HepG2 (cell line): ENCODE data around the gene STX10. TPM values are rescaled to one million over a fixed set of nuclear protein-coding genes. Genes with fewer than 3 reads are reported as not detected.

Source experiments
- AGO2 ChIP-seq: fragments of 200-400 bp; formaldehyde crosslinking; optimal IDR thresholded peaks from 2 replicates; pipeline ENCODE3; 2017; ENCODE audit warnings: mild to moderate bottlenecking, low read depth, low read length, moderate library complexity
- ATF7 ChIP-seq, 2 experiments: fragments of 450-650 bp in 1 of 2; sonication (generic) in 1 of 2; formaldehyde crosslinking in 1 of 2; IDR thresholded peaks; 2 replicates each; pipeline versions ENCODE4 v1.4.0 to v1.6.1; 2016 to 2020; ENCODE audit warnings: antibody characterized with exemption in 1 of 2, mild to moderate bottlenecking in 1 of 2, missing genetic modification reagents in 1 of 2
- CHD2 ChIP-seq: IDR thresholded peaks from 2 replicates; pipeline ENCODE4 v1.6.1; 2011; ENCODE audit warnings: low read depth, low read length, improper control_type of control experiment
- ISX ChIP-seq: sonication (generic); formaldehyde crosslinking; conservative IDR thresholded peaks from 2 replicates; pipeline ENCODE4 v1.5.0; 2020; ENCODE audit warnings: missing genetic modification reagents
- NBN ChIP-seq: fragments of 450-650 bp; conservative IDR thresholded peaks from 2 replicates; pipeline ENCODE4 v1.6.1; 2017
- POGK ChIP-seq: sonication (generic); formaldehyde crosslinking; conservative IDR thresholded peaks from 2 replicates; pipeline ENCODE4 v1.8.0; 2022; ENCODE audit warnings: mild to moderate bottlenecking, moderate library complexity, missing genetic modification reagents
- RCOR2 ChIP-seq: IDR thresholded peaks from 2 replicates; pipeline ENCODE4 v1.6.1; 2016; ENCODE audit warnings: missing biosample characterization, missing genetic modification reagents
- SALL2 ChIP-seq: sonication (generic); formaldehyde crosslinking; IDR thresholded peaks from 2 replicates; pipeline ENCODE4 v1.8.1; 2023; ENCODE audit warnings: mild to moderate bottlenecking, missing genetic modification reagents, inconsistent platforms
- SMYD3 ChIP-seq: sonication (generic); formaldehyde crosslinking; IDR thresholded peaks from 2 replicates; pipeline ENCODE4 v1.8.1; 2023; ENCODE audit warnings: mild to moderate bottlenecking, missing genetic modification reagents
- SNRNP70 ChIP-seq: fragments of 200-400 bp; formaldehyde crosslinking; IDR thresholded peaks from 2 replicates; pipeline ENCODE4 v1.6.1; 2017; ENCODE audit warnings: mild to moderate bottlenecking, low read depth, low read length, moderate library complexity
- TEAD3 ChIP-seq: optimal IDR thresholded peaks from 2 replicates; pipeline ENCODE3; 2016; ENCODE audit warnings: borderline replicate concordance
- THYN1 ChIP-seq: sonication (generic); formaldehyde crosslinking; IDR thresholded peaks from 2 replicates; pipeline ENCODE4 v1.8.1; 2023; ENCODE audit warnings: low read depth, mild to moderate bottlenecking, moderate library complexity, missing genetic modification reagents, borderline replicate concordance
- WIZ ChIP-seq: sonication (generic); formaldehyde crosslinking; IDR thresholded peaks from 2 replicates; pipeline ENCODE4 v1.5.1; 2020; ENCODE audit warnings: mild to moderate bottlenecking, missing genetic modification reagents
- YEATS4 ChIP-seq: sonication (generic); formaldehyde crosslinking; IDR thresholded peaks from 2 replicates; pipeline ENCODE4 v1.4.0; 2020; ENCODE audit warnings: missing genetic modification reagents, borderline replicate concordance
- ZMAT3 ChIP-seq: sonication (generic); formaldehyde crosslinking; conservative IDR thresholded peaks from 2 replicates; pipeline ENCODE4 v1.7.0; 2021; ENCODE audit warnings: missing genetic modification reagents
- ZNF124 ChIP-seq: sonication (generic); formaldehyde crosslinking; IDR thresholded peaks from 2 replicates; pipeline ENCODE4 v1.4.0; 2020; ENCODE audit warnings: missing genetic modification reagents
- ZNF260 ChIP-seq: sonication (generic); formaldehyde crosslinking; IDR thresholded peaks from 2 replicates; pipeline ENCODE4 v1.4.0; 2020; ENCODE audit warnings: missing genetic modification reagents, low read depth, mild to moderate bottlenecking, borderline replicate concordance
- ZNF496 ChIP-seq: sonication (generic); formaldehyde crosslinking; IDR thresholded peaks from 2 replicates; pipeline ENCODE4 v1.8.1; 2023; ENCODE audit warnings: mild to moderate bottlenecking, moderate library complexity, missing genetic modification reagents; ENCODE audit not compliant: insufficient replicate concordance
- ZNF589 ChIP-seq: sonication (generic); formaldehyde crosslinking; conservative IDR thresholded peaks from 2 replicates; pipeline ENCODE4 v1.8.0; 2022; ENCODE audit warnings: mild to moderate bottlenecking, moderate library complexity, missing genetic modification reagents
- ZNF607 ChIP-seq: sonication (generic); formaldehyde crosslinking; IDR thresholded peaks from 2 replicates; pipeline ENCODE4 v1.5.1; 2020; ENCODE audit warnings: missing genetic modification reagents, mild to moderate bottlenecking, borderline replicate concordance
- ZNF746 ChIP-seq: sonication (generic); formaldehyde crosslinking; IDR thresholded peaks from 2 replicates; pipeline ENCODE4 v1.8.0; 2022; ENCODE audit warnings: mild to moderate bottlenecking, missing genetic modification reagents
- ZSCAN29 ChIP-seq: sonication (generic); formaldehyde crosslinking; conservative IDR thresholded peaks from 2 replicates; pipeline ENCODE4 v1.4.0; 2020; ENCODE audit warnings: mild to moderate bottlenecking, missing genetic modification reagents
- polyA plus RNA-seq, 8 experiments: library from polyadenylated mRNA; depleted of rRNA in 3 of 8; stranded (reverse) in 7 of 8; unstranded in 1 of 8; fragments of >200 nt; fragmentation: Illumina TruSeq in 4 of 8; extraction: Trizol in 4 of 8; gene quantifications; 2 replicates each; pipeline versions ENCODE4 v1.2.1 to v1.2.3, GENCODE V29; 2011 to 2016; ENCODE audit warnings: low read depth in 4 of 8, missing spikeins in 1 of 8, mixed read lengths in 1 of 8; ENCODE audit not compliant: insufficient read depth in 1 of 8
- total RNA-seq, 5 experiments: library from RNA; depleted of rRNA; stranded (reverse); fragments of >200 nt; fragmentation: Illumina TruSeq; extraction: Trizol; gene quantifications; 2 replicates each; pipeline ENCODE4 v1.2.3, GENCODE V29; 2016; ENCODE audit warnings: low read depth in 1 of 5
- TF ChIP-seq, protein P1 (sequence below): sonication (generic); formaldehyde crosslinking; IDR thresholded peaks from 2 replicates; pipeline ENCODE4 v1.4.0; 2020; ENCODE audit warnings: low read depth, mild to moderate bottlenecking, missing genetic modification reagents
- TF ChIP-seq, protein P2 (sequence below): sonication (generic); formaldehyde crosslinking; IDR thresholded peaks from 2 replicates; pipeline ENCODE4 v1.5.1; 2020; ENCODE audit warnings: mild to moderate bottlenecking, missing genetic modification reagents

The STX10 gene
- total and polyA plus RNA-seq, 2 of the 13 experiments (the other 11 are each of a cell fraction or from before 2014, with no cell fraction given), result 47.9 to 66.4 TPM

- TF ChIP-seq, protein P1, sequence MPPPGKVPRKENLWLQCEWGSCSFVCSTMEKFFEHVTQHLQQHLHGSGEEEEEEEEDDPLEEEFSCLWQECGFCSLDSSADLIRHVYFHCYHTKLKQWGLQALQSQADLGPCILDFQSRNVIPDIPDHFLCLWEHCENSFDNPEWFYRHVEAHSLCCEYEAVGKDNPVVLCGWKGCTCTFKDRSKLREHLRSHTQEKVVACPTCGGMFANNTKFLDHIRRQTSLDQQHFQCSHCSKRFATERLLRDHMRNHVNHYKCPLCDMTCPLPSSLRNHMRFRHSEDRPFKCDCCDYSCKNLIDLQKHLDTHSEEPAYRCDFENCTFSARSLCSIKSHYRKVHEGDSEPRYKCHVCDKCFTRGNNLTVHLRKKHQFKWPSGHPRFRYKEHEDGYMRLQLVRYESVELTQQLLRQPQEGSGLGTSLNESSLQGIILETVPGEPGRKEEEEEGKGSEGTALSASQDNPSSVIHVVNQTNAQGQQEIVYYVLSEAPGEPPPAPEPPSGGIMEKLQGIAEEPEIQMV (CRISPR knock-in tag), result peak; percentile 54; the same call in 1 of the 2 replicates
- TF ChIP-seq SNRNP70, result no peak
- TF ChIP-seq AGO2, result peak; percentile 45
- peak; percentile 95 for TF ChIP-seq TEAD3 (CRISPR knock-in tag)
- TF ChIP-seq RCOR2 (CRISPR knock-in tag), result peak; percentile 55; the same call in 1 of the 2 replicates
- TF ChIP-seq ZNF589 (CRISPR knock-in tag), result 0 out of 2 replicates have a peak, but pooled peaks have one; percentile 34
- TF ChIP-seq SALL2 (CRISPR knock-in tag), result peak; percentile 51; the same call in 1 of the 2 replicates
- TF ChIP-seq ZNF746 (CRISPR knock-in tag), result peak; percentile 83; the same call in 1 of the 2 replicates
- peak; percentile 61; the same call in 1 of the 2 replicates for TF ChIP-seq YEATS4 (CRISPR knock-in tag)
- TF ChIP-seq ZNF260 (CRISPR knock-in tag), result no peak
- TF ChIP-seq POGK (CRISPR knock-in tag), result peak; percentile 26; the same call in 1 of the 2 replicates
- peak; percentile 82; the same call in 1 of the 2 replicates for TF ChIP-seq ZNF124 (CRISPR knock-in tag)
- TF ChIP-seq ZNF496, result no peak
- TF ChIP-seq WIZ (CRISPR knock-in tag), result no peak
- peak; percentile 97 for TF ChIP-seq ZSCAN29
- no peak for TF ChIP-seq NBN
- no peak for TF ChIP-seq ISX
- no peak for TF ChIP-seq CHD2
- TF ChIP-seq ATF7 (IDR thresholded peaks at IDR 0.05), result no peak
- TF ChIP-seq ATF7 (CRISPR knock-in tag; IDR thresholded peaks at IDR 0.05), result no peak
- TF ChIP-seq THYN1 (CRISPR knock-in tag), result no peak
- peak; percentile 81 for TF ChIP-seq ZMAT3 (CRISPR knock-in tag)
- TF ChIP-seq, protein P2, sequence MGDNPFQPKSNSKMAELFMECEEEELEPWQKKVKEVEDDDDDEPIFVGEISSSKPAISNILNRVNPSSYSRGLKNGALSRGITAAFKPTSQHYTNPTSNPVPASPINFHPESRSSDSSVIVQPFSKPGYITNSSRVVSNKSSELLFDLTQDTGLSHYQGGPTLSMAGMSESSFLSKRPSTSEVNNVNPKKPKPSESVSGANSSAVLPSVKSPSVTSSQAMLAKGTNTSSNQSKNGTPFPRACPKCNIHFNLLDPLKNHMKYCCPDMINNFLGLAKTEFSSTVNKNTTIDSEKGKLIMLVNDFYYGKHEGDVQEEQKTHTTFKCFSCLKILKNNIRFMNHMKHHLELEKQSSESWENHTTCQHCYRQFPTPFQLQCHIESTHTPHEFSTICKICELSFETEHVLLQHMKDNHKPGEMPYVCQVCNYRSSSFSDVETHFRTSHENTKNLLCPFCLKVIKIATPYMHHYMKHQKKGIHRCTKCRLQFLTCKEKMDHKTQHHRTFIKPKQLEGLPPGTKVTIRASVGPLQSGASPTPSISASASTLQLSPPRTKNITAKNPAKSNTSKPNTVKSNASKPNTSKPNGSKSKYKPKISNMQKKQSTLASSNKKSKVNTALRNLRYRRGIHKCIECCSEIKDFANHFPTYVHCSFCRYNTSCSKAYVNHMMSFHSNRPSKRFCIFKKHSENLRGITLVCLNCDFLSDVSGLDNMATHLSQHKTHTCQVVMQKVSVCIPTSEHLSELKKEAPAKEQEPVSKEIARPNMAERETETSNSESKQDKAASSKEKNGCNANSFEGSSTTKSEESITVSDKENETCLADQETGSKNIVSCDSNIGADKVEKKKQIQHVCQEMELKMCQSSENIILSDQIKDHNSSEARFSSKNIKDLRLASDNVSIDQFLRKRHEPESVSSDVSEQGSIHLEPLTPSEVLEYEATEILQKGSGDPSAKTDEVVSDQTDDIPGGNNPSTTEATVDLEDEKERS (CRISPR knock-in tag), result peak; percentile 65; the same call in 1 of the 2 replicates
- peak; percentile 80; the same call in 1 of the 2 replicates for TF ChIP-seq SMYD3 (CRISPR knock-in tag)
- TF ChIP-seq ZNF607 (CRISPR knock-in tag), result peak; percentile 81; the same call in 1 of the 2 replicates
These were observed at the start of gene STX10, which contains the start of gene IER2 (continued) for GRCh38 chr19:13150187-13150930.
